BLaER1 treated with 17β-estradiol and CSF1 and Interleukin-3, amounts not matched to agents 10 nM and 100 nM (cell line): ENCODE measurements around the gene NSMCE1.

ENCODE experiments used
- H3K27ac ChIP-seq, 11 experiments: shearing (Covaris generic); formaldehyde crosslinking; 2 replicates each; pipeline ENCODE4 v1.8.1; 2022
- H3K27me3 ChIP-seq, 11 experiments: shearing (Covaris generic); formaldehyde crosslinking; 2 replicates each; pipeline ENCODE4 v1.8.1; 2022
- H3K36me3 ChIP-seq, 11 experiments: shearing (Covaris generic); formaldehyde crosslinking; 2 replicates each; pipeline ENCODE4 v1.8.1; 2022
- H3K4me1 ChIP-seq, 10 experiments: shearing (Covaris generic); formaldehyde crosslinking; 2 replicates each; pipeline ENCODE4 v1.8.1; 2022
- H3K4me2 ChIP-seq, 11 experiments: shearing (Covaris generic); formaldehyde crosslinking; 2 replicates each; pipeline ENCODE4 v1.8.1; 2022
- H3K4me3 ChIP-seq, 10 experiments: shearing (Covaris generic); formaldehyde crosslinking; 2 replicates each; pipeline ENCODE4 v1.8.1; 2022
- H3K9ac ChIP-seq, 11 experiments: shearing (Covaris generic); formaldehyde crosslinking; 2 replicates each; pipeline ENCODE4 v1.8.1; 2022
- H3K9me3 ChIP-seq, 11 experiments: shearing (Covaris generic); formaldehyde crosslinking; replicated peaks in 1 of 11; 2 replicates each; pipeline ENCODE4 v1.8.1; 2022
- H4K20me1 ChIP-seq, 11 experiments: shearing (Covaris generic); formaldehyde crosslinking; 2 replicates each; pipeline ENCODE4 v1.8.1; 2022
- Cebpa-rat ChIP-seq, 11 experiments: shearing (Covaris generic); IDR thresholded peaks; 2 replicates each; pipeline ENCODE4 v1.8.1; 2022

Gene NSMCE1

GRCh38 chr16:27198451-27199234 lies 69.9 kb downstream of the NSMCE1 start:
- TF ChIP-seq Cebpa-rat (IDR thresholded peaks at IDR 0.05), result no peak
- no peaks in the 10 kb centered on the region for H3K27me3 ChIP-seq
- no peak overlapping the region for H3K4me3 ChIP-seq
- peaks cover 11 to 37% (median 16%) of the 10 kb centered on the region in 11 experiments; a peak in 21 of 22 replicates for H3K9me3 ChIP-seq
- H3K27ac ChIP-seq, result peak overlapping the region in 10 of 11 experiments; percentile 8 to 99 (median 94); a peak in 20 of 22 replicates
- H3K4me1 ChIP-seq, result peaks cover 24 to 60% (median 38%) of the 10 kb centered on the region in 10 experiments
- H3K36me3 ChIP-seq, result no peaks in the 10 kb centered on the region
- H4K20me1 ChIP-seq, result no peaks in the 10 kb centered on the region
- peak overlapping the region; percentile 68 to 86 (median 79) for H3K4me2 ChIP-seq
- peak overlapping the region in 9 of 11 experiments; percentile 70 to 82 (median 78); a peak in 14 of 22 replicates for H3K9ac ChIP-seq

GRCh38 chr16:27197004-27197403 lies 71.6 kb downstream of the NSMCE1 start:
- TF ChIP-seq Cebpa-rat (IDR thresholded peaks at IDR 0.05), result no peak

GRCh38 chr16:27195941-27196595 lies 72.5 kb downstream of the NSMCE1 start:
- no peak overlapping the region for H3K4me3 ChIP-seq
- no peaks in the 10 kb centered on the region for H4K20me1 ChIP-seq
- no peaks in the 10 kb centered on the region for H3K27me3 ChIP-seq
- H3K36me3 ChIP-seq, result no peaks in the 10 kb centered on the region
- H3K9ac ChIP-seq, result no peak overlapping the region
- H3K27ac ChIP-seq, result no peak overlapping the region
- H3K4me2 ChIP-seq, result no peak overlapping the region; a peak in 1 of 22 replicates
- peaks cover 18 to 45% (median 26%) of the 10 kb centered on the region in 10 experiments for H3K4me1 ChIP-seq
- TF ChIP-seq Cebpa-rat (IDR thresholded peaks at IDR 0.05), result no peak
- H3K9me3 ChIP-seq, result peaks cover 11 to 26% (median 19%) of the 10 kb centered on the region in 11 experiments; a peak in 21 of 22 replicates

More at GRCh38 chr16:27197004-27197403, 71.6 kb downstream of the NSMCE1 start:
- peaks cover 11 to 26% (median 19%) of the 10 kb centered on the region in 11 experiments; a peak in 21 of 22 replicates for H3K9me3 ChIP-seq
- H3K4me3 ChIP-seq, result no peak overlapping the region
- H4K20me1 ChIP-seq, result no peaks in the 10 kb centered on the region
- H3K9ac ChIP-seq, result no peak overlapping the region
- H3K27me3 ChIP-seq, result no peaks in the 10 kb centered on the region
- peak overlapping the region in 1 of 11 experiments; percentile 99; a peak in 1 of 22 replicates for H3K27ac ChIP-seq
- peaks cover 18 to 47% (median 29%) of the 10 kb centered on the region in 10 experiments for H3K4me1 ChIP-seq
- 0 out of 22 replicates have a peak overlapping the region, but pooled peaks of 3 of the 11 experiments have one; percentile 1 to 30 (median 2) for H3K4me2 ChIP-seq
- H3K36me3 ChIP-seq, result no peaks in the 10 kb centered on the region

GRCh38 chr16:27195076-27195741 lies 73.4 kb downstream of the NSMCE1 start:
- H3K27ac ChIP-seq, result no peak overlapping the region
- no peak overlapping the region for H3K4me2 ChIP-seq
- no peak for TF ChIP-seq Cebpa-rat (IDR thresholded peaks at IDR 0.05)
- H3K36me3 ChIP-seq, result no peaks in the 10 kb centered on the region
- H4K20me1 ChIP-seq, result no peaks in the 10 kb centered on the region
- H3K9ac ChIP-seq, result no peak overlapping the region
- no peaks in the 10 kb centered on the region for H3K27me3 ChIP-seq
- H3K4me1 ChIP-seq, result peaks cover 16 to 38% (median 20%) of the 10 kb centered on the region in 10 experiments
- H3K4me3 ChIP-seq, result no peak overlapping the region
- peaks cover 11 to 26% (median 19%) of the 10 kb centered on the region in 11 experiments; a peak in 21 of 22 replicates for H3K9me3 ChIP-seq

- TF ChIP-seq Cebpa-rat (IDR thresholded peaks at IDR 0.05), result no peak
- Histone ChIP-seq H4K20me1 (no peaks in the 10 kb centered on the region), H3K36me3 (no peaks in the 10 kb centered on the region), H3K9ac (no peak overlapping the region), H3K4me3 (no peak overlapping the region), H3K9me3 (peaks cover 11 to 26% (median 19%) of the 10 kb centered on the region in 11 experiments; a peak in 21 of 22 replicates), H3K27ac (no peak overlapping the region), H3K27me3 (no peaks in the 10 kb centered on the region), H3K4me2 (no peak overlapping the region), H3K4me1 (peaks cover 1 to 27% (median 13%) of the 10 kb centered on the region in 10 experiments; a peak in 17 of 20 replicates)
These were observed 75.1 kb downstream of the NSMCE1 start for GRCh38 chr16:27193300-27193990.

- Histone ChIP-seq H3K4me1 (peaks cover 0 to 14% (median 9%) of the 10 kb centered on the region in 10 experiments; a peak in 11 of 20 replicates), H3K9me3 (peaks cover 11 to 26% (median 19%) of the 10 kb centered on the region in 11 experiments; a peak in 21 of 22 replicates), H3K4me3 (no peak overlapping the region), H3K27me3 (no peaks in the 10 kb centered on the region), H3K36me3 (no peaks in the 10 kb centered on the region), H3K9ac (no peak overlapping the region), H3K27ac (no peak overlapping the region), H4K20me1 (no peaks in the 10 kb centered on the region), H3K4me2 (peak overlapping the region in 1 of 11 experiments; percentile 1; a peak in 1 of 22 replicates)
- TF ChIP-seq Cebpa-rat (IDR thresholded peaks at IDR 0.05), result peak in 3 of 11 experiments; percentile 49 to 65 (median 51); a peak in 3 of 22 replicates
These were observed 77.1 kb downstream of the NSMCE1 start for GRCh38 chr16:27191352-27191924.

GRCh38 chr16:27190316-27190871 lies 78.2 kb downstream of the NSMCE1 start:
- H3K9ac ChIP-seq, result no peak overlapping the region
- H4K20me1 ChIP-seq, result no peaks in the 10 kb centered on the region
- H3K4me3 ChIP-seq, result no peak overlapping the region
- TF ChIP-seq Cebpa-rat (IDR thresholded peaks at IDR 0.05), result no peak
- no peaks in the 10 kb centered on the region for H3K27me3 ChIP-seq
- 0 out of 22 replicates have a peak overlapping the region, but pooled peaks of 1 of the 11 experiments have one; percentile 5 for H3K27ac ChIP-seq
- no peaks in the 10 kb centered on the region for H3K36me3 ChIP-seq
- peaks cover 11 to 26% (median 17%) of the 10 kb centered on the region in 11 experiments; a peak in 21 of 22 replicates for H3K9me3 ChIP-seq
- H3K4me1 ChIP-seq, result peaks cover 0 to 21% (median 14%) of the 10 kb centered on the region in 10 experiments; a peak in 12 of 20 replicates
- no peak overlapping the region for H3K4me2 ChIP-seq
